Measurements from ENCODE around the gene ACADSB. TPM values are rescaled to one million over a fixed set of nuclear protein-coding genes. Genes with fewer than 3 reads are reported as not detected.

ACADSB gene
- total and polyA plus RNA-seq, 2 experiments from 2014 or later = 3.7 to 6.5 TPM

GRCh38 chr10:123086281-123086680 lies 77.5 kb downstream of the ACADSB start:
- Histone ChIP-seq H4K20me1 (replicated peaks; ENCODE audit: insufficient read depth) (no peaks in the 10 kb centered on the region), H2AFZ (no peak overlapping the region), H3K27me3 (ENCODE audit: insufficient read depth) (no peaks in the 10 kb centered on the region), H3K9me2 (ENCODE audit: insufficient read depth) (peaks cover 8% of the 10 kb centered on the region; the same call in 1 of the 2 replicates), H3K4me2 (no peak overlapping the region), H3F3A (replicated peaks; ENCODE audit: low read depth) (no peaks in the 10 kb centered on the region), H3K4me3 (no peak overlapping the region), H3K4me1 (ENCODE audit: insufficient read depth) (no peaks in the 10 kb centered on the region), H3K27ac (ENCODE audit: low read depth) (no peak overlapping the region), H3K79me2 (replicated peaks; ENCODE audit: insufficient read depth) (no peaks in the 10 kb centered on the region), H3K36me3 (ENCODE audit: insufficient read depth) (no peaks in the 10 kb centered on the region)
- H3K36me3 Mint-ChIP-seq (ENCODE audit: low read depth) = no peaks in the 10 kb centered on the region; the same call in 2 of the 3 replicates
- peaks cover 8% of the 10 kb centered on the region for H3K27me3 Mint-ChIP-seq (ENCODE audit: insufficient read depth, low read depth, poor library complexity)
- ATAC-seq (no peak), DNase-seq (ENCODE audit: low spot score) (no peak)
- H3K9me3 Mint-ChIP-seq = no peaks in the 10 kb centered on the region; the same call in 2 of the 3 replicates
- H3K27ac Mint-ChIP-seq = no peak overlapping the region
- no peak overlapping the region; the same call in 2 of the 3 replicates for H3K4me3 Mint-ChIP-seq
- TF ChIP-seq JUNB (IDR thresholded peaks at IDR 0.05; ENCODE audit: unreplicated experiment) (no peak), EZH2phosphoT487 (IDR thresholded peaks at IDR 0.05; ENCODE audit: unreplicated experiment) (no peak), ETS1 (IDR thresholded peaks at IDR 0.05) (no peak), NANOG (IDR thresholded peaks at IDR 0.05; ENCODE audit: borderline replicate concordance) (no peak), EZH2 (IDR thresholded peaks at IDR 0.05; ENCODE audit: low read depth, unreplicated experiment) (no peak), CTCF (conservative IDR thresholded peaks at IDR 0.05; ENCODE audit: low read depth in 2 of 2) (no peak), ZNF114 (CRISPR knock-in tag; IDR thresholded peaks at IDR 0.05) (no peak), CREB1 (CRISPR knock-in tag; IDR thresholded peaks at IDR 0.05; ENCODE audit: low read depth) (no peak), ZNF331 (CRISPR knock-in tag; IDR thresholded peaks at IDR 0.05; ENCODE audit: low read depth) (no peak), STAT1 (IDR thresholded peaks at IDR 0.05; ENCODE audit: unreplicated experiment) (no peak), POLR2AphosphoS5 (IDR thresholded peaks at IDR 0.05; ENCODE audit: low read depth) (no peak)
- TF ChIP-seq, protein P1, sequence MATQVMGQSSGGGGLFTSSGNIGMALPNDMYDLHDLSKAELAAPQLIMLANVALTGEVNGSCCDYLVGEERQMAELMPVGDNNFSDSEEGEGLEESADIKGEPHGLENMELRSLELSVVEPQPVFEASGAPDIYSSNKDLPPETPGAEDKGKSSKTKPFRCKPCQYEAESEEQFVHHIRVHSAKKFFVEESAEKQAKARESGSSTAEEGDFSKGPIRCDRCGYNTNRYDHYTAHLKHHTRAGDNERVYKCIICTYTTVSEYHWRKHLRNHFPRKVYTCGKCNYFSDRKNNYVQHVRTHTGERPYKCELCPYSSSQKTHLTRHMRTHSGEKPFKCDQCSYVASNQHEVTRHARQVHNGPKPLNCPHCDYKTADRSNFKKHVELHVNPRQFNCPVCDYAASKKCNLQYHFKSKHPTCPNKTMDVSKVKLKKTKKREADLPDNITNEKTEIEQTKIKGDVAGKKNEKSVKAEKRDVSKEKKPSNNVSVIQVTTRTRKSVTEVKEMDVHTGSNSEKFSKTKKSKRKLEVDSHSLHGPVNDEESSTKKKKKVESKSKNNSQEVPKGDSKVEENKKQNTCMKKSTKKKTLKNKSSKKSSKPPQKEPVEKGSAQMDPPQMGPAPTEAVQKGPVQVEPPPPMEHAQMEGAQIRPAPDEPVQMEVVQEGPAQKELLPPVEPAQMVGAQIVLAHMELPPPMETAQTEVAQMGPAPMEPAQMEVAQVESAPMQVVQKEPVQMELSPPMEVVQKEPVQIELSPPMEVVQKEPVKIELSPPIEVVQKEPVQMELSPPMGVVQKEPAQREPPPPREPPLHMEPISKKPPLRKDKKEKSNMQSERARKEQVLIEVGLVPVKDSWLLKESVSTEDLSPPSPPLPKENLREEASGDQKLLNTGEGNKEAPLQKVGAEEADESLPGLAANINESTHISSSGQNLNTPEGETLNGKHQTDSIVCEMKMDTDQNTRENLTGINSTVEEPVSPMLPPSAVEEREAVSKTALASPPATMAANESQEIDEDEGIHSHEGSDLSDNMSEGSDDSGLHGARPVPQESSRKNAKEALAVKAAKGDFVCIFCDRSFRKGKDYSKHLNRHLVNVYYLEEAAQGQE (IDR thresholded peaks at IDR 0.05; ENCODE audit: unreplicated experiment) = no peak
- TF ChIP-seq, protein P2, sequence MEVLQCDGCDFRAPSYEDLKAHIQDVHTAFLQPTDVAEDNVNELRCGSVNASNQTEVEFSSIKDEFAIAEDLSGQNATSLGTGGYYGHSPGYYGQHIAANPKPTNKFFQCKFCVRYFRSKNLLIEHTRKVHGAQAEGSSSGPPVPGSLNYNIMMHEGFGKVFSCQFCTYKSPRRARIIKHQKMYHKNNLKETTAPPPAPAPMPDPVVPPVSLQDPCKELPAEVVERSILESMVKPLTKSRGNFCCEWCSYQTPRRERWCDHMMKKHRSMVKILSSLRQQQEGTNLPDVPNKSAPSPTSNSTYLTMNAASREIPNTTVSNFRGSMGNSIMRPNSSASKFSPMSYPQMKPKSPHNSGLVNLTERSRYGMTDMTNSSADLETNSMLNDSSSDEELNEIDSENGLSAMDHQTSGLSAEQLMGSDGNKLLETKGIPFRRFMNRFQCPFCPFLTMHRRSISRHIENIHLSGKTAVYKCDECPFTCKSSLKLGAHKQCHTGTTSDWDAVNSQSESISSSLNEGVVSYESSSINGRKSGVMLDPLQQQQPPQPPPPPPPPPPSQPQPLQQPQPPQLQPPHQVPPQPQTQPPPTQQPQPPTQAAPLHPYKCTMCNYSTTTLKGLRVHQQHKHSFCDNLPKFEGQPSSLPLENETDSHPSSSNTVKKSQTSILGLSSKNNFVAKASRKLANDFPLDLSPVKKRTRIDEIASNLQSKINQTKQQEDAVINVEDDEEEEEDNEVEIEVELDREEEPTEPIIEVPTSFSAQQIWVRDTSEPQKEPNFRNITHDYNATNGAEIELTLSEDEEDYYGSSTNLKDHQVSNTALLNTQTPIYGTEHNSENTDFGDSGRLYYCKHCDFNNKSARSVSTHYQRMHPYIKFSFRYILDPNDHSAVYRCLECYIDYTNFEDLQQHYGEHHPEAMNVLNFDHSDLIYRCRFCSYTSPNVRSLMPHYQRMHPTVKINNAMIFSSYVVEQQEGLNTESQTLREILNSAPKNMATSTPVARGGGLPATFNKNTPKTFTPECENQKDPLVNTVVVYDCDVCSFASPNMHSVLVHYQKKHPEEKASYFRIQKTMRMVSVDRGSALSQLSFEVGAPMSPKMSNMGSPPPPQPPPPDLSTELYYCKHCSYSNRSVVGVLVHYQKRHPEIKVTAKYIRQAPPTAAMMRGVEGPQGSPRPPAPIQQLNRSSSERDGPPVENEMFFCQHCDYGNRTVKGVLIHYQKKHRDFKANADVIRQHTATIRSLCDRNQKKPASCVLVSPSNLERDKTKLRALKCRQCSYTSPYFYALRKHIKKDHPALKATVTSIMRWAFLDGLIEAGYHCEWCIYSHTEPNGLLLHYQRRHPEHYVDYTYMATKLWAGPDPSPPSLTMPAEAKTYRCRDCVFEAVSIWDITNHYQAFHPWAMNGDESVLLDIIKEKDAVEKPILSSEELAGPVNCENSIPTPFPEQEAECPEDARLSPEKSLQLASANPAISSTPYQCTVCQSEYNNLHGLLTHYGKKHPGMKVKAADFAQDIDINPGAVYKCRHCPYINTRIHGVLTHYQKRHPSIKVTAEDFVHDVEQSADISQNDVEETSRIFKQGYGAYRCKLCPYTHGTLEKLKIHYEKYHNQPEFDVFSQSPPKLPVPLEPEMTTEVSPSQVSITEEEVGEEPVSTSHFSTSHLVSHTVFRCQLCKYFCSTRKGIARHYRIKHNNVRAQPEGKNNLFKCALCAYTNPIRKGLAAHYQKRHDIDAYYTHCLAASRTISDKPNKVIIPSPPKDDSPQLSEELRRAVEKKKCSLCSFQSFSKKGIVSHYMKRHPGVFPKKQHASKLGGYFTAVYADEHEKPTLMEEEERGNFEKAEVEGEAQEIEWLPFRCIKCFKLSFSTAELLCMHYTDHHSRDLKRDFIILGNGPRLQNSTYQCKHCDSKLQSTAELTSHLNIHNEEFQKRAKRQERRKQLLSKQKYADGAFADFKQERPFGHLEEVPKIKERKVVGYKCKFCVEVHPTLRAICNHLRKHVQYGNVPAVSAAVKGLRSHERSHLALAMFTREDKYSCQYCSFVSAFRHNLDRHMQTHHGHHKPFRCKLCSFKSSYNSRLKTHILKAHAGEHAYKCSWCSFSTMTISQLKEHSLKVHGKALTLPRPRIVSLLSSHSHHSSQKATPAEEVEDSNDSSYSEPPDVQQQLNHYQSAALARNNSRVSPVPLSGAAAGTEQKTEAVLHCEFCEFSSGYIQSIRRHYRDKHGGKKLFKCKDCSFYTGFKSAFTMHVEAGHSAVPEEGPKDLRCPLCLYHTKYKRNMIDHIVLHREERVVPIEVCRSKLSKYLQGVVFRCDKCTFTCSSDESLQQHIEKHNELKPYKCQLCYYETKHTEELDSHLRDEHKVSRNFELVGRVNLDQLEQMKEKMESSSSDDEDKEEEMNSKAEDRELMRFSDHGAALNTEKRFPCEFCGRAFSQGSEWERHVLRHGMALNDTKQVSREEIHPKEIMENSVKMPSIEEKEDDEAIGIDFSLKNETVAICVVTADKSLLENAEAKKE (CRISPR knock-in tag; IDR thresholded peaks at IDR 0.05) = no peak
- peaks cover 6% of the 10 kb centered on the region for H3K4me1 Mint-ChIP-seq
